OCI-LY7 (cell line): ENCODE data around the gene FEV.

Source experiments
- EZH2phosphoT487 ChIP-seq: fragments of 200-600 bp; sonication (generic); IDR thresholded peaks from 2 replicates; pipeline ENCODE4 v1.6.1; 2018; ENCODE audit warnings: low read depth, borderline replicate concordance, mild to moderate bottlenecking, mixed run types, antibody characterized with exemption, low read length, moderate library complexity, mixed read lengths
- TF ChIP-seq, protein P1 (sequence below): fragments of 200-600 bp; sonication (generic); conservative IDR thresholded peaks from 2 replicates; pipeline ENCODE4 v1.5.1; 2014; ENCODE audit warnings: mild to moderate bottlenecking, antibody characterized with exemption, low read length, moderate library complexity, mixed read lengths

- TF ChIP-seq, protein P1, sequence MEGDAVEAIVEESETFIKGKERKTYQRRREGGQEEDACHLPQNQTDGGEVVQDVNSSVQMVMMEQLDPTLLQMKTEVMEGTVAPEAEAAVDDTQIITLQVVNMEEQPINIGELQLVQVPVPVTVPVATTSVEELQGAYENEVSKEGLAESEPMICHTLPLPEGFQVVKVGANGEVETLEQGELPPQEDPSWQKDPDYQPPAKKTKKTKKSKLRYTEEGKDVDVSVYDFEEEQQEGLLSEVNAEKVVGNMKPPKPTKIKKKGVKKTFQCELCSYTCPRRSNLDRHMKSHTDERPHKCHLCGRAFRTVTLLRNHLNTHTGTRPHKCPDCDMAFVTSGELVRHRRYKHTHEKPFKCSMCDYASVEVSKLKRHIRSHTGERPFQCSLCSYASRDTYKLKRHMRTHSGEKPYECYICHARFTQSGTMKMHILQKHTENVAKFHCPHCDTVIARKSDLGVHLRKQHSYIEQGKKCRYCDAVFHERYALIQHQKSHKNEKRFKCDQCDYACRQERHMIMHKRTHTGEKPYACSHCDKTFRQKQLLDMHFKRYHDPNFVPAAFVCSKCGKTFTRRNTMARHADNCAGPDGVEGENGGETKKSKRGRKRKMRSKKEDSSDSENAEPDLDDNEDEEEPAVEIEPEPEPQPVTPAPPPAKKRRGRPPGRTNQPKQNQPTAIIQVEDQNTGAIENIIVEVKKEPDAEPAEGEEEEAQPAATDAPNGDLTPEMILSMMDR = no peak
- TF ChIP-seq EZH2phosphoT487 = no peak
Observed at GRCh38 chr2:218961229-218961628, 23.8 kb downstream of the FEV start.
